NCI-H774 (cell line): Measurements from ENCODE around the gene CHST13.

Experiments
- DNase-seq: peaks from one replicate; lab custom pipeline; 2025; lab: John Stamatoyannopoulos, UW

CHST13 gene

DNA sequence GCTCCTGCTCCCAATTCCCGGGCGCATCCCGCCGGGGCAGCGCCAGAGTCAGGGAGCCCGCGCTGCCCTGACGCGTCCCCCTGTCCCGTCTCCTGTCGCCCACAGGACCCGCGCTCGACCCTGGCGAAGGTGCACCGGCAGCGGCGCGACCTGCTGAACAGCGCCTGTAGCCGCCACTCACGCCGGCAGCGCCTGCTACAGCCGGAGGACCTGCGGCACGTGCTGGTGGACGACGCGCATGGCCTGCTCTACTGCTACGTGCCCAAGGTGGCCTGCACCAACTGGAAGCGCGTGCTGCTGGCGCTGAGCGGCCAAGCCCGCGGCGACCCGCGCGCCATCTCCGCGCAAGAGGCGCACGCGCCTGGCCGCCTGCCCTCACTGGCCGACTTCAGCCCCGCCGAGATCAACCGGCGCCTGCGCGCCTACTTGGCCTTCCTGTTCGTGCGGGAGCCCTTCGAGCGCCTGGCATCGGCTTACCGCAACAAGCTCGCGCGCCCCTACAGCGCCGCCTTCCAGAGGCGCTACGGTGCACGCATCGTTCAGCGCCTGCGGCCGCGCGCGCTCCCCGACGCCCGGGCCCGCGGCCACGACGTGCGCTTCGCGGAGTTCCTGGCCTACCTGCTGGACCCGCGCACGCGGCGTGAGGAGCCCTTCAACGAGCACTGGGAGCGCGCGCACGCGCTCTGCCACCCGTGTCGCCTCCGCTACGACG is 17.8 kb downstream of the CHST13 start:
- DNase-seq, result no peak

DNA sequence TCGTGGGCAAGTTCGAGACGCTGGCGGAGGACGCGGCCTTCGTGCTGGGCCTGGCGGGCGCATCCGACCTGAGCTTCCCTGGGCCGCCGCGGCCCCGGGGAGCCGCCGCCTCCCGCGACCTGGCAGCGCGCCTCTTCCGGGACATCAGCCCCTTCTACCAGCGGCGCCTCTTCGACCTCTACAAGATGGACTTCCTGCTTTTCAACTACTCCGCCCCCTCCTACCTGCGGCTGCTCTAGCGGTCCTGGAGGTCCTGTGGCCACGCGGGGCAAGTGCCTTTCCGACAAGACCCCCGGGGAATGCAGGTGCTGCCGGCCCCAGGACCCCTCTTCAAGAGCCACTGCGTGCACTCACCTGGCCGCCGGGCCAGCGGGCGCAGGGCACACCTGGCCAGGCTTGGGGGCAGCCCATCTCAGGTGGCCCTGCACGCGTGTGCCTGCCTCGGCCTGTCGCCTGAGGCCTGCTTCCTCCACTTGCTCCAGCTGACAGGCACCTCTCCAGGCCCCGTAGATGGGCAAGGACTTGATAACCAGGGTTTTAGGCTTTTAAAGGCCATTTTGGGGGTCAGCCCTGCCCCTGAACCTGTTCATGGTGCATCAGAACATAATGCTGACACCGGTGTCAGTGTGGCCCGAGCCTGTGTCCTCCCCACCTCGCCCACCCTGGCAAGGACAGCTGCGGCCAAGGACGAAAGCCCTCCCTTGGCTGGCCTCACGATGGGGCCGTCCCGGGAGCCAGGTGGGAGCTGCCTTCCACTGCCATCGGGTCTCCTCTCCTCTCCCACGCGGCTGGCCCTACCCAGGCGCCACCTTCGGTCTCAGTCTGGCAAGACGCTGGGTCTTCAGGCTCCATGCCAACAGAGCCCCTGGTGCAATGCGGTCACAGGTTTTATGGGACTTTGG is 18.6 kb downstream of the CHST13 start:
- DNase-seq, result no peak

DNA sequence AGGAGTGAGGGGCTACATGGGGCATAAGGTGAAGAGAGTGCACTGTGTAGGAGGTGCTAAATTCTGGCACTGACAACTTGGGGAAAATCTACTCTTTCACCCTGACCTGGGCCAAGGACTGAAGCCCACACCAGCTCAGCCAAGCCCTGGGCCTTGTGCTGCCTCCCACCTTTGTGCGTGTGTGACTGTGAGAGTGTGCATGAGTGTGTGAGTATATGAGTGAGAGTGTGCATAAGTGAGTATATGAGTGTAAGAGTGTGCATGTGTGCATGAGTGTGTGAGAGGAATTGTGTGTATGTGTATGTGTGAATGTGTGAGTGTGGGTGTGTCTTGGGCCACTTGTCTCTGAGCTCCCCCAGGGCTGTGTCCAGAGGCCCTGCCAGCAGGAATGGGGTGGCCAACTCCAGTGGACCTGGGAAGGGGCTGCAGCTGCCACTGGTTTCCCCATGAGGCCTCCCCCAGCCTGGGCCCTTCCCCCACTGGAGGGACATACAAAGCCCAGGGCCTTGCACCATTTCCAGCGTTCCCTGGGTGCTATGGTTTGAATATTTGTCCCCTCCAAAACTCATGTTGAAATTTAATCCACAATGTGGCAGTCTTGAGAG is 19.6 kb downstream of the CHST13 start:
- DNase-seq, result no peak

DNA sequence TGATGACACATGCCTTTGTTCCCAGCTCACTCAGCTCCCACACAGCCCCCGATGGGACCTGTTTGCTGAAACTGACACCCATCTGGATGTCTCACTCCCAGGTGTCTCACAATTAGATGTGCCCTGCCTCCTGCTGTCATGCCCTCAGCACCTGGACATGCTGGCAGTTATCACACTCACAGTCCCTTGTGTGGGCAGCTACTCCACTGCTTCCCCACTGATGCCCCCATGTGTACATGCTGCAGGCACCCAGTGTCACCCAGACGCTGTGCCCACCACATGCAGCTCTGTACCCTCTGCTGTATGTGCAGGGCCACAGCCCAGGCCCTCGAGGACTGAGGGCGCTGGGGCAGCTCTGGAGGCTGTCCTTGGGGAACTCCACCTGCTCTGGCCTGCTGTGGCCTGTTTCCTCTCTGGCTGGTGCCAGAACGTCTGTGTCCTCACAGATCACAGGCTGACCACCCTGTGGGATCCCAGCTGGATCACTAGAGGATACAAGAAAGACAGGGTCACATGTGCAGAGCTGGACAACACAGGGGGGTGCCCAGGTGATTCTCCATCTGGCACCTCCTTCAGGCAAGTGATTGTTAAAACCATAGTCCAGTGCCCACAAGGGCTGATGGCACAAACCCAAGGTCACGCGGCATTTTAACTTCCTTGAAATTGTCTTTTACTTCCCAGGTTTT is 20.8 kb downstream of the CHST13 start:
- no peak for DNase-seq

DNA sequence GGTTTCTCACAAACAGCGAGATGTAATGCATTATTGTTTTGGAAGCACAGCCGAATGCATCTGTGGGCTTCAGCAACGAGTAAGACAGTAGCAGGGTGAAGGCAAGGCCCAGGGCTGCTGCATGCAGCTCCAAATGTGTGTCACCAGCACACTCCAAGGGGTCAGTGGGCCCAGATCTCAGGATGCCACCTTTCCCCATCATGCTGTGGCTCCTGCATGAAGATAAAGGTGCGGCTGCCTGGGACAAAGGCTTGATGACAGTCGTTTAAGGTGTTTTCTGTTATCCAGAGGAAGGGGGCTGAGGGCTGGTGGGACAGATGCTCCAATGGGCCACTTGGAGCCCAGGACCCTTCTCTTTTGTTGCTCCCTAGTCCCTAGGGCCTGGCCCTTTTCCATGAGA is 21.6 kb downstream of the CHST13 start:
- DNase-seq, result no peak

DNA sequence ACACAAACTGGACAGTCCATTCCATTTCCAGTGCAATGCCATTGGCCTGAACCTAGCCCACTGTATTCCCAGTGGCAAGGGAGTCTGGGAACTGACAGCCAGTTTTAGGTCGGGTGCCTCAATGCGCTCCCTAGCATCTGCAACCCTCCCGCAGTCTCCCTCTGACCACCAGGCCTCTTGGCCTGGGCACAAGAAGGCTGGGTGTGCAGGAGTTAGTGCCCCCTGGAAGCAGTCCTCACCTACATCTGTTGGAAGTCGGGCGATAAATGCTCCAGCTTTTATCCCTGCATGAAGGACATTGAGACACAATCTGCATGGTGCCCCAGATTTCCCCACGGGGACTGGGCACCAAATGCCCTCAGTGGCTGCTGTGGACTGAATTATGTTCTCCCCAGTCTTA is 22.1 kb downstream of the CHST13 start:
- DNase-seq, result no peak

DNA sequence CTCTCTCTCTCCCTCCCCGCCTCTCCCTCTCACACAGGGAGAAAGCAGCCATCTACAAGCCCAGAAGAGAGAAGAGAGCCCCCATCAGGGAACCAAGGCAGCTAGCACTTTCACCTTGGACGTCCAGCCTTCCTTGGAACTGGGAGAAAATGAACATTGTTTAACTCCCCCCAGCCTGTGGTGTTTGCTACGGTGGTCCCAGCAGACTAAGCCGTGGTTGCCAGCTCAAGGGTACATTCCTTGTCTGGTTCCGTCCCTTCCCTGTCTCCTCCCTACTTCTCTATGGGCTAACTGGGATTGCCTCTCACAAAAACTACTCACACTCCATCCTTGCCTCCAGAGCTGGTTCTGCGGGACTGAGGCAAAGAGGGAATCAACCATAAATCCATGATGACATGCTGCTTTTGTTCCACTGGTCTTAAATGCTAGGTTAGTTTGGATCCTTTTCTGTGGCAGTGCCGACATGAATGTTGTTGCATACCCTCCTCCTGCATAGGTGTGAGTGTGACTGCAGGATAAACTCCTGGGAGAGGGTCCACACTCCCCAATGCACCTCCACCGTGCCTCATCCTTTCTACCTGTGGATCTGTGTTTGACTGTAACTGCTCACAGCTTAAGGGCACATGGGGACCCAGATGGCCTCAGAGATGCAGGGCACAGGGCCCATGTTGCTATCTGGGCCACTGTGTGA is 22.7 kb downstream of the CHST13 start:
- DNase-seq, result no peak

DNA sequence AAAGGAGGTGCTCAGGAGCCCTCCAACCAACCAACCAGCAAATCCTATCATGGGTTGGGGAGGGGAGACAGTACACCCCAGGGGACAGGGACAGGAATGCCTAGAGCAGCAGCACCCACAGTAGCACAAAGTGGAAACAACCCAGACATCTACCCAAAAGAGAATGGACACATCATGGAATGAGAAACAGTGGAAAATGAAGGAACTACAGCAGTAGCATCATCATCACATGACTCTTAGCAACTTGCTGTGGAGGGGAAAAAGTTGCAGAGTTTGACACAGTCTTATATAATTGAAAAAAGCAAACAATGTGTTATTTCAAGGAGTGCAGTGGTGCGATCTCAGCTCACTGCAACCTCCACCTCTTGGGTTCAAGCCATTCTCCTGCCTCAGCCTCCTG is 23.8 kb downstream of the CHST13 start:
- no peak for DNase-seq

DNA sequence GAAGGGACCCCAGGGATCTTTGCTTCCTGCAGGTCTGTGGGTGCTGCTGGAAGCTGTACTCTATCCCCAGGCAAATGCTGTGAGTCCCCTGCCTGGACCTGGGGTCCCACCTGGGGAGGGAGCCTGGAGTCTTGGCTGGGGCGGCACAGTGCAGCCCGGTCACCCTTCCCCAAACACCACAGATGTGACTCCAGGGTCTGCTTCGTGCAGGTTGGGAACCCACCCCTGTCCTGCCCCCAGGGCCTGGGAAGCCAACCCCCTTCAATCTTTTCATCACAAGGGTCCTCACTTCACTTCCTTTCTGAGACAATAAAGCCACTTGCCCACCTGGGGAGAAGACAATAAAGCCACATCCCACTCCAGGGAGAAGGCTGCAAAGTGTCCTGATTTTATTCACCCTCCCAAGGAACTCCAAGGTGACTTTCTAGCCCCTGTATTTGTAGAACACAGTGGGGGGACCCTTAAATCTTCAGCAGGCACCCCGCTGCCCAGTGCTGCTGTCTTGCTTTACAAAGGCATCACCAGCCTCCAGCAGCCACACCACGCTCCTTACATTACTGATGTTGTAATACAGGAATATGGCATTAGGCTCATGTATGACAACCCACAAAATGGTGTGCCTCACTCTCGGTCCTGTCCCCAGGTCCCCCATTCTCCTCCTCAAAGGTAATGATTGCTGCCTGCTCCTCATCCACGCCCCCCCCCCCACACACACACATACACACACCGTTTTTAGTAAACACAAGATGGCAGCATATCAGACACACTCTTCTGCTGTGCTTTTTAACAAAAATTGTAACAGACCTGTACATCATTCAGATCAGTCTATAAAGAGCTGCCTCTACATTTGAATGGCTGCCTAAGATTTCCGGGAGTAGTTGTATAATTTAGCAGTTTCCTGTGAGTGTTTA is 24.9 kb downstream of the CHST13 start:
- DNase-seq, result no peak

DNA sequence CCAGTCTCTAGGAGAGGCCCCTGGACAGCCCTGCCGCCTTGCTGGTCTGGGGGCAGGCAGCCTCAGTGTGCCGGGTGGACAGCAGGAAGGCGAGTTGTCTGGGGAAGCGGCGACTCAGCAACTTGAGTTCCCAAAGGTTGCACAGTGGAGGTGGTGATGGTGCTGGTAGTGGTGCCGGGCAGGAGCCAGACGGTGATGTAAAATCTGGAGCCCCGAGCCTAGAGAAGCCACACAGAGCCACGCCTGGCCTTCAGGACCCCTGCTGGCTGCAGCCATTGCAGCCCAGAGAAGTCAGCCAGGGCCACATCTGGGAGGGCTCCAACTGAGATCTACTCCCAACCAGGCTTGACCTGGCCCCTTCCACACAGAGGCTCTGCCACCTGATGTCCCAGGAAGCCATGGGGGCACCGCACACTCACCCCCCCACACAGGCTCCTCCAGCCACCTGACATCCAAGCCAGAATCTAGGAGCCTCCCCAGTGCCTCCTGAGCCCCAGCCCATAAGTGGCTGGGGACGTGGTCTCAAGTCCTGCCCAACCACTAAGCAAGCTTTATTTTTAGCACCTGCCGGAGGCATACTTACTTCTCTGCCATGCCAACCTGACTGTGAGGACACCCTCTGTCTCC is 26.0 kb downstream of the CHST13 start:
- no peak for DNase-seq

DNA sequence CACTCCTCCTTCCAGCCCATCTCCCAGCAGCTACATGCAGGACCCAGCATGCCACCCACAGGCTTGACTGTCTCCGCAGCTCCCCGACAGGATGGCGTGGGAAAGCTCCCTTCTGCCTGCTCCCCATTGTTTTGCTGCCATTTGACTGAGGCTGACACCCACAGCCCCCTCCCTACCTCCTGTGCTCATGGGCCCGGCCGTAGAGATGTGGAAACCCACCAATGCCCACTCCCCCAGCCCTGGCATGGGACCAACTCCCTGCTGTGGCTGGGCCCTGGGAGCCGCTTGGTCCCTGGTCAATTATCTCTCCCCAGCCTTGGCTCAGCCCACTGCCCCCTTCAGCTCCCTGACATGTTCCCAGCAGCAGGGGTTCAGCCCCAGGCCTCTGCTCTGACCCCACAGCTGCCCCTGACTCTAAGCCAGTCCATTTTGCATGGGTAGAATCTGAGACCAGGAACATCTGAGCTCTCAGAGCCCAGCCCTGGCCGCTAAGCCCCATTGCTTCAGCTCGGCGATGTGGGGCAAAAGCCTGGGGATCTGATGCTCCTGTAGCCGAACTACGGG is 26.6 kb downstream of the CHST13 start:
- DNase-seq, result no peak

DNA sequence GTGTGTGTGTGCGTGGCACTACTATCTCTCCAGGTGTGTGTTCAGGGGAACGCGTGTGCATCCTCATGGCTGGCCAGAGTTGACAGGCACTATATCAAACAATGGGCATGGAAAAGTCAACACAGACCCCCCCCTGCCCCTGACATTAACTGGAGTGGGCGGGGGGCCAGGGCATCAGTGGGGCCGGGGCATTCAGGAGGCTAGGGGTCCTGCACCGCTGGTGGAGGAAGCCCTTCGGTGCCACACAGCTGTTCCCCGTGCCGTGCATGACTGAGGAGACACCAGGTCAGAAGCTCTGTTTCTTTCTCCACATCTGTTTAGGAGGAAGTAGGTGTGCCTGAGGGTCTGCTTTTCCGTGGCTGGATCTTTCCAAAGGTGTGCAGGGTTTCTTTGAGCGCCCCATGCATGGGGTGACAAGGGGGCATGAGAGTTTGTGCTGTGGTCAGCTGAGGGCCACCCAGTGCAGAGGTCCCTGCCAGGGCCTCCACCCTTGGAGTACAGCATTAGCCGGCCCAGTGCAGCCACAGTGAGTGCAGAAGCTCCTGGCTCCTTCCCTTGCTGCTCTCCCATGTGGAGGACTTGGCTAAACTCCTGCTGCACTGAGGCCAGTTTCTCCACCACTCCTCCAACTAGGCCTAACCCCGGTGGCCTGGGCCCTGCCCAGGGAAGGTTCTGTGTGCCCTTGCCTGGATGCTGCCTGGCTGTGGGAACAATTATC is 27.3 kb downstream of the CHST13 start:
- DNase-seq, result no peak

DNA sequence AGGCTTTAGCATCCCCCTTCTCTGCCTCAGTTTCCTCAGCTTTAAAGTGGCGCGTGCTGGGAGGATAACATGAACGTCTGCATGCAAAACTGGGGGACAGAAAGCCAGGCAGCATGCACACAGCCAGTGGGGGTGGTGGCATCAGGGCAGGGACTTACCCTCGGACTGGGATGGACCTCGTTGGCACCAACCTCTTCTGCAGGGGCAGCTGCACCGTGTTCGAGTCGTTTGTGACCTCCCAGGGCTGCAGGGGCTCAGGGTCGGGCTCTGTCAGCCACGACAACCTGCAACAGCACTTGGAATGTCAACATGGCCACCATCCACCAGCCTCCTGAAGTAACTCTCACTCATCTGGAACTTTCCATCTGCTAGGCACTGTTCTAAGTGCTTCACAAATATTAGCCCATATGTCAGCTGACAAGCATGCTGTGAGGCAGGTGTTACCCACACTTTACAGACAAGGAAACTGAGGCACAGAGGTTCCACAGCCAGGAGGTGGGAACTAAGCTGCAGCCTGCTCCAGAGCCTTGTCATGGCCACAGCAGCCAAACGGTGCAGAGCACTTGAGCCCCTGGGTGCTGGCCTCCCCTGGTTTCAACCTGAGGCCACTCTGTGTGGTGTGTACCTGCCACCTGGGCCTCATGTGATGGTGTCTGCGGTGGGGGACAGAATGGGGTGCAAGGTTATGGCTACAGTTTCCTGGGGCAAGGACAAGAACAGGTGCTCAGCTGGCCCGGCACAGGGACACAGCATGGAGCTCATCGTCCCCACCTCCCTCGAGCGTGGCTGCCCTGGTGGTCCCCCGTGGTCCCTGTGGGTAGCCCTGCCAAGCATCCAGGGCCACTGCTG is 28.1 kb downstream of the CHST13 start:
- DNase-seq, result no peak

DNA sequence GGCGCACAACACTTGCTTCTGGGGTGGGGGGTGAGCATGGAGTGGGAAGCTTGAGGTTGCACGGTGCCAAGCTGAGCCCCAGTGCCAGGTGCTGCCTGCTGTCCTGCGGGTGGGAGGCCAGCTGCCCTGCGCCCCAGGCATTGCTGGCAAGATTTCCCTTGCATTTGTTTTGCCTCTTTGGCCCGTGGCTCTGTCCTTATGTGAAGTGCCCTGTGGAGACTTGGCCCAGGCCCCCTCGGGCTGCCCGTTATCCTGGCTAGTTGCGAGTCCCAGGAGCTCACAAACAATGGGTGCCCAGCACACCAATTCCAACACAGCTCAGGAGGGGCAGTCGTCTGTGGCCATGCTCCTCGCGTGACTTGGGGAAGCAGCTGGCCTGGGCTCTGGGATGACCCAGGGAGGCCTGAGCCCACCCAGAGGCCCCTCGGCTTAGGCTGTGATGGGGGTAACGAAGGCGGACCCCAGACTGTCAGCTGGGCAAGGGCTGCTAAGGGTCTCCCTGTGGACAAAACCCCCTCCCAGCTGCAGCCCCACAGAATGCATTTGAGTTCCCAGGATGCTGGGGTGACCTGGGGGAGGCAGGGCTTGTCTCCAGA is 28.8 kb downstream of the CHST13 start:
- no peak for DNase-seq

DNA sequence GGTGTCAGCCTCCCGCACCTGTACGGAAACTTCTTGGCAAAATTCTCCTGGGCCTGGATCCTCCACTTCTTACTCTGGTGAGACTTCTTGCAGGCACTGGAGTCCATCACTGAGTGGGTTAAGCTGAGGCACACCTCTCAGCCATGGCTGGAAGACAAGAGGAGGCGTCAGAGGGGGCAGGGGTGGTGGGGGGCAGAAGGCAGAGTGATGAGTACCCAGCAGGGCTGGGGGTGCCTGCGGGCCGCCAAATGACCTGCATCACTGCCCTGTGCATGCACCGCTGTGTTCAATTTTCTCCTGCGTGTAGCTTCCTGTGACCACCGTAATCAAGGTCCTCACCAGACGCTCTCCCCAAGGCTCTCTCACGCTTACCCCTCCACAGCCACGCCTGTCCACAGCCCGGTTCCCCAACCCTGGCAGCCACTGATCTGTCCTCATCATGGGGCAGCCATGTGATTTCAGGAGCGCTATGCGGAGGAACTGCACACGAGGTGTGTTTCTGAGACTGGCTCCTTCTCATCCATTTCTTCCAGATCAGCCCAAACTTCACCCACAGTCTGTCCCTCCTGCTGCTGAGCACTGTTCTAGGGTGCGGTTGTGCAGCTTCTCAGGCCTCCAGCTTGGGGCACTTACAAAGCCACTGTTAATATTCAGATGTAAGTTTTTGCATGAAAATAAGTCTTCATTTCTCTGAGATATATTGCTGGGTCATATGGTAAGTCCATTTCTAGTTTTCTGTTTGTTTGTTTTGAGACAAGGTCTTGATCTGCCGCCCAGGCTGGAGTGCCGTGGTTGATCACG is 29.5 kb downstream of the CHST13 start:
- DNase-seq, result no peak

DNA sequence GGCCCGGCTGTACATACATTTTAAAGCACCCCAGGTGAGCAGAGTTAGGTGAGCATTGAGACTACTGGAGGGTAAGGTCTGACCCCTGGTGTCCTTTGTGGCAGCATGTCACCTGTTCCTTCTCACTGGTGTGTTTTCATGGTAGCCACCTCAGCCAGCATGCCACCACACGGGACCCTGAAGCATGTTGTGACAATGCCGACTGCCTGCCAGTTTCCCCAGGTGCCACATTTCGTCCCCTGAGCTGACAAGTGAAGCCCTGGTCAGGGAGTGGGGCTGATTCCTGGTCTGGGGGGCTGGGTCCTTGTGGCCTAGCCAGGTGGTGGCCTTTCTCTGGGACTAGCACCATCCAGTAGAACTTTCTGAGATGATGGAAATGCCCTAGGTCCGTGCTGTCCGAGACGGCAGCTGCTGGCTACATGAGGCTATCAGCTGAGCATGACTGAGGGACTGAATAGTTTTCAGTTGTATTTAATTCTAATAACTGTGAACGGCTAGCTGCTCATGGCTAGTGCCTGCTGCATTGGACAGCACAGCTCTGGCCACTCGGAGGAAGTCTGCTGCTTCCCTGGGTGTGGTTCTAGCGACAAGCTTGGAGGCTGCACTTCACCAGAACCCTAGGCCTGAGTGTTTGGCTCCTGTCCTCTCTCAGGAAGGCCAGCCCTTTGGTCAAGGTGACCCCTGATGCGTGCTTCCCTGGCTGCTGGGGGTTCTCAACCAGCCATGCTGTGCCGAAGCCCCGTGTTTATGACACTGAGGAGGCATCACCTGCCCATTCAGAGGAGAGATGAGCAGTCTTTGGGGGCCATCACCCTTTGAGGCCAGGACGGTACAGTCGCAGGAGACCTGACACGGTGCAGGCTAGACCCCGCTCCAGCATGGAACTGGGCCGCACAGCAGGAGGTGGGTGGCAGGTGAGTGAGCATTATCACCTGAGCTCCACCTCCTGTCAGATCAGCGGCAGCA is 30.9 kb downstream of the CHST13 start:
- DNase-seq, result no peak
